Naive B cell (primary cell): ENCODE results near the gene ANO6. TPM values are rescaled to one million over a fixed set of nuclear protein-coding genes. Genes with fewer than 3 reads are reported as not detected.

Experiments
- ATAC-seq, 2 donors: fragments of 150-1000 bp; cut with Tn5 transposase; 2 replicates each; pipeline ENCODE4 v1.10.0; 2021; ENCODE audit warnings: low read depth in 2 of 2, mild to moderate bottlenecking in 2 of 2, moderate library complexity in 2 of 2
- DNase-seq: peaks from one replicate; pipeline ENCODE4 v3.0.0; 2022
- H3K27ac Mint-ChIP-seq, 6 donors: one replicate each; pipeline ENCODE4 v1.8.0; 2020 to 2022; ENCODE audit warnings: mild to moderate bottlenecking in 6 of 6, mixed read lengths in 6 of 6, moderate library complexity in 5 of 6, inconsistent platforms in 2 of 6
- H3K27me3 Mint-ChIP-seq, 3 donors: one replicate each; pipeline ENCODE4 v1.8.0; 2021 to 2022; ENCODE audit warnings: mixed read lengths in 3 of 3, mild to moderate bottlenecking in 1 of 3
- H3K36me3 Mint-ChIP-seq, 2 donors: one replicate each; pipeline ENCODE4 v1.8.0; 2020 to 2022; ENCODE audit warnings: mixed read lengths in 2 of 2, inconsistent platforms in 1 of 2, mild to moderate bottlenecking in 1 of 2
- H3K4me1 Mint-ChIP-seq, 3 donors: one replicate each; pipeline ENCODE4 v1.8.0; 2020 to 2022; ENCODE audit warnings: mixed read lengths in 3 of 3, inconsistent platforms in 1 of 3, mild to moderate bottlenecking in 1 of 3, moderate library complexity in 1 of 3
- H3K4me3 Mint-ChIP-seq, 8 donors: one replicate each; pipeline ENCODE4 v1.8.0; 2020 to 2022; ENCODE audit warnings: mild to moderate bottlenecking in 8 of 8, mixed read lengths in 8 of 8, moderate library complexity in 8 of 8, inconsistent platforms in 2 of 8
- H3K9me3 Mint-ChIP-seq, 7 donors: one replicate each; pipeline ENCODE4 v1.8.0; 2020 to 2022; ENCODE audit warnings: mixed read lengths in 7 of 7, mild to moderate bottlenecking in 5 of 7, inconsistent platforms in 2 of 7, moderate library complexity in 1 of 7
- polyA plus RNA-seq, 6 donors: library from polyadenylated mRNA; unstranded; fragments of 300-500 nt; fragmentation: Illumina TruSeq; gene quantifications; one replicate each; pipeline ENCODE4 v1.2.3, GENCODE V29; 2021; ENCODE audit warnings: low read depth in 6 of 6

Gene ANO6
- polyA plus RNA-seq, 6 donors from 2014 or later, result 13.8 to 26.9 (median 19.3) TPM

DNA sequence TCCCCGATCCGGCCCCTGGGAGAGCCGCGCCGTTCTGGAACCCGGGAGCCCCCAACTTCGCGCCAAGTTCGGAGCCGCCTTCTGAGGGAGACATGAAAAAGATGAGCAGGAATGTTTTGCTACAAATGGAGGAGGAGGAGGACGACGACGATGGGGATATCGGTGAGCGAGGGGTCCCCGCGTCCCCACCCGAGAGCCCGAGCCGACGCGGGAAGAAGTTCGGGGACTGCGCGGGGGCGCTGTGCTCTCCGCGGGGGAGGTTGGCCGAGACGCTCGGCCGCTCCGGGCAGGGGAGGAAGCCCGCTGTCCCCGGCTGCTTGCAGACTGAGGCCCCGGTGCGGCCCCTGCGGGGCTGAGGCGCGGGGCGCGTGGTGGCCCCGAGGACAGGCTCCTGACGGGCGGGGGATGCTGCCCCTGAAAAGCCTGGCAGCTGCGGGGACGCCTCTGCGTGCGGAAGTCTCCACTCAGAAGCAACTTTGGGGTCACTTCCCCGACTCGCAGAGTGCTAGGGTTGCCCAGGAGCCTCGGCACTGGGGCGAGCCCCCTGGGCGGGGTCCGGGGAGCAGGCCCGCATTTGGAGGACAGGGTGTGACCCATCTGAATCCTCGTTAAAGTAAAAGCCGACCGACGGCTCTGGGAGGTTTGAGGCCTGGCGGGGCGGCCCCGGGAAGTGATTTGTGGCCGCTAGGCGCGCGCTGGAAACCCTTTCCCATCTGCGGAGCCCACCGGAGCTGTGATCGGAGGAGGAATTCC, 511 bp downstream of the ANO6 start:
- Mint-ChIP-seq H3K9me3 (no peaks in the 10 kb centered on the region), H3K4me1 (peaks cover 32 to 56% (median 37%) of the 10 kb centered on the region in 3 donors), H3K27me3 (no peaks in the 10 kb centered on the region)

DNA sequence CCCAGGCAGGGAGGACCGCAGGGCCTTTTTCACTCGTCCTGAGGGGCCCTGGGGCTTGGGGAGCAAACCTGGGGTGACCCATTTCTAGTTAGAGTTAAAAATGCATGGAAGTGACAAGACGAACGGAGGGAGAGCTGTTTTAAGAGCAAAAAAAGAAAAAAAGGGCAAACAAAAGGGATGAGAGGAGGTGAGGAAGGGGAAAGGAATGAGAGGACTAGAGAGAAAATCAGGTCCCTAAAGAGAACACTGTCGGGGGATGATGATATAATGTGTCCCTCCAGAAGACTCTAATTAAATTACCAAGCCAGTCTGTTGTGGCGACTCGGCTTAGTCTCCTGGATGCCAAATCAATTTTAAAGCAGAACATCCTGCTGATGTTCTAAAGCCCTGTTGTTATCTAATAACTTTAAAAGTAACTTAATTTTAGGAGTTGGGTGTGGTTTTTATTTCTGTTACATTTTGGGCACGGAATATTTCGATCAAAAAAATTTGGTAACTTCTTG, 1.1 kb downstream of the ANO6 start:
- peaks cover 32 to 57% (median 38%) of the 10 kb centered on the region in 3 donors for H3K4me1 Mint-ChIP-seq
- no peaks in the 10 kb centered on the region for H3K9me3 Mint-ChIP-seq
- ATAC-seq (no peak), DNase-seq (no peak)
- no peaks in the 10 kb centered on the region for H3K27me3 Mint-ChIP-seq
- H3K4me3 Mint-ChIP-seq, result peak overlapping the region; percentile 91 to 99 (median 97)
- H3K36me3 Mint-ChIP-seq, result peaks cover 0 to 4% of the 10 kb centered on the region in 2 donors
- peak overlapping the region in 5 of 6 donors; percentile 79 to 94 (median 82) for H3K27ac Mint-ChIP-seq

More for the DNA sequence above, 511 bp downstream of the ANO6 start:
- H3K36me3 Mint-ChIP-seq, result peaks cover 0 to 4% of the 10 kb centered on the region in 2 donors
- peak; percentile 40 for ATAC-seq
- H3K27ac Mint-ChIP-seq, result peak overlapping the region in 5 of 6 donors; percentile 78 to 94 (median 80)
- DNase-seq, result peak; percentile 57
- peak overlapping the region; percentile 91 to 99 (median 98) for H3K4me3 Mint-ChIP-seq

DNA sequence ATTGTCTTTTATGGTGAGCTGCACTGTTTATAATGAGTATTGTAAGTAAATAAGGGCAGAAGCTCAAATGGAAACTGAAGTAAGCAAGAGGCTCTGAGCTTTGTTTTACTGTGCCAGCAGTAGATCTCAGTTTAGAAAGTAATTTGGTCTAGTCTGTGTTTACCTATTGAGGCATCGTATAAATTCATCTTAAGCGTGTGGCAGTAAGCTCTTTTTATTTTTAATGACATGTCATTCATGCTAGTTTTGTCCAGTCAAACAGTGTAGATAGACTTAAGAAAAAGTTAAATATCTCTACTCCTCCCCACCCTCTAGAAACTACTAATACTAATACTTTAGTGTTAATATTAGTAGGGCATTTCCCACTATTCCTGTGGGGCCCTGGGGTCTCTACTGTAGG, 2.0 kb downstream of the ANO6 start:
- no peaks in the 10 kb centered on the region for H3K9me3 Mint-ChIP-seq
- ATAC-seq (no peak), DNase-seq (no peak)
- H3K36me3 Mint-ChIP-seq, result peaks cover 0 to 4% of the 10 kb centered on the region in 2 donors
- H3K27me3 Mint-ChIP-seq, result no peaks in the 10 kb centered on the region
- peak overlapping the region in 6 of 8 donors; percentile 11 to 98 (median 96) for H3K4me3 Mint-ChIP-seq
- peak overlapping the region in 3 of 6 donors; percentile 8 to 76 (median 33) for H3K27ac Mint-ChIP-seq
- peaks cover 32 to 54% (median 38%) of the 10 kb centered on the region in 3 donors for H3K4me1 Mint-ChIP-seq

DNA sequence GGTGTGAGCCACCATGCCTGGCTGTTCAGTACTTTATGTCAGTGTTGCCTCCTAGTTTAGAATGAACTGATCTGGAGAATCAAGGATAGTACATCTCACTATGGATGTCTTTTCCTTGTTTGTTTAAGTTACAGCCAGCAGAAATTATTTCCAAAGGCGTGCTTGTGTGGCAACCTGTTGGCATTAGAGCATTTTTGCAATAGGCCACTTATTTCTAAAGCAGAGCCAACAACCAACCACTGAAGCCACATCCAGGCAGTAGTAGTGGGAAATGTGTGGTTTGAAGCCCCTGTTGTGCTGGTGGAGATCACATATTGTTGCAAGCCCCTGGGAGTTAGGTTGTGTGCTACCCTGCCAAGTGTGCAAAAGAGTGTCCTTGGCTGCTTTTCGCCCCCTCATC, 3.7 kb downstream of the ANO6 start:
- H3K4me3 Mint-ChIP-seq, result peak overlapping the region in 2 of 8 donors; percentile 20 to 98
- DNase-seq (no peak), ATAC-seq (no peak)
- no peaks in the 10 kb centered on the region for H3K27me3 Mint-ChIP-seq
- peaks cover 0 to 4% of the 10 kb centered on the region in 2 donors for H3K36me3 Mint-ChIP-seq
- H3K4me1 Mint-ChIP-seq, result peaks cover 23 to 43% (median 39%) of the 10 kb centered on the region in 3 donors
- no peaks in the 10 kb centered on the region for H3K9me3 Mint-ChIP-seq
- H3K27ac Mint-ChIP-seq, result no peak overlapping the region

DNA sequence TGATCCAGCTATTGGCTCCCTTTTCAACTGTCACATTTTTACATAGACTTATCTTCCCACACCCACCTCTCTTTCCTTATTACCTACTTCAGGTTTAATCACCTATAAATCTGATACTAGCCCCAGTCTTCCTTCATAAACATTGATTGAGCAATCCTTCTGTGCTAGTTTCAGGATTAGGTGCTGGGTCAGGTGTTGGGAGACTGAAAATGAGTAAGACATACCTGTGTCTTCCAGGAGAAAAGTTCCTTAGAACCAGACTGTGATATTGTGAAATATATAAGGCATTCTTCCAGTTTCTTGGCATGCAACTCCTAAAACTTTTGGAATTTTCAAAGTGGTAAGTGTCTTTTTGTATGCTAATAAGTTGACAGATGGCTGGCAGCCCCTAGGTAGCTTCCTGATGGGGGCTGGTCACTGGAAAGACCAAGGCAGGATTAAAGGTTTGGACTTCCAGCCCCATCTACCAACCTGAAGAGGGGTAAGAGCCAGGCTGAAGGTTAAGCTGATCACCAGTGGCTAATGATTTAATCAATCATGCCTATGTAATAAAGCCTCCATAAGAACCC, 4.6 kb downstream of the ANO6 start:
- Mint-ChIP-seq H3K4me1 (peaks cover 16 to 35% (median 34%) of the 10 kb centered on the region in 3 donors), H3K27me3 (no peaks in the 10 kb centered on the region), H3K27ac (no peak overlapping the region), H3K4me3 (peak overlapping the region in 1 of 8 donors; percentile 98), H3K36me3 (peaks cover 0 to 4% of the 10 kb centered on the region in 2 donors), H3K9me3 (peaks cover 0 to 1% (median 0%) of the 10 kb centered on the region in 7 donors)
- no peak for DNase-seq
- ATAC-seq, result no peak

DNA sequence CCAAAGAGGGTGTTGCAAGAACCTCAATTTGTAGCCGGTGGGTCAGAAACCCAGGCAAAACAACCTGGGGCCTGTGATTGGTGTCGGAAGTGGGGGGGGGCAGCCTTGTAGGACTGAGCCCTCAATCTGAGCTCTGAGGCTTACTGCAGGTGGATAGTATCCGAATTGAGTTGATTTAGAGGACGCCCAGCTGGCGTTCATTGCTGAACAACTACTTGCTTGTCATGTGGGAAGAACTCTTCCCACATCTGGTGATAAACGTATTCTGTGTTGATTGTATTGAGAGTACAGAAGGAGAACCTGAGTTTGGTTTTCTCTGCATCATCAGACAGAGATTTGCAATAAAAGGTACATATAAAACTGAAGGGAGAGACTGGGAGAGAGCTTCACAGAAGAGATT, 5.1 kb downstream of the ANO6 start:
- Mint-ChIP-seq H3K27ac (no peak overlapping the region), H3K27me3 (no peaks in the 10 kb centered on the region), H3K4me1 (peaks cover 11 to 30% (median 29%) of the 10 kb centered on the region in 3 donors)

DNA sequence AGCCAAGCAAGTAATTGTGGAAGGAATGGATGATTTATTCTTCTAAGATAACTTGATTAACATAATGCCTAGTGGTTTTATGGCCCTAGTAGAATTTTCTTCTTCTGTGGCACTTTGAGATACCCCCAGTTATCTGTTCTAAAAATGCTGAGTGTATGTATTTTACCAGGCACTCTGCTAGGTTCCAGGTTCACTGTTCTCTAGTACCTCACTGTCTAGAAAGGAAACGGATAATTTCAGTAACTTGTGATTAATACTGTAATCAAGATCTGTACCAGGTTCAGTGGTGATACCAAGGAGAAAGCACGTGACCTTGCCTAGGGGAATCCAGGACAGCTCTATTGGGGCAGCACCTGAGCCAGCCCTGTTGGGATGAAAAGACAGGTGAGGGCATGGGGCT, 8.0 kb downstream of the ANO6 start:
- Mint-ChIP-seq H3K4me3 (peak overlapping the region in 1 of 8 donors; percentile 35), H3K36me3 (peaks cover 0 to 4% of the 10 kb centered on the region in 2 donors), H3K9me3 (peaks cover 0 to 1% (median 0%) of the 10 kb centered on the region in 7 donors), H3K27ac (peak overlapping the region in 1 of 6 donors; percentile 12), H3K27me3 (no peaks in the 10 kb centered on the region), H3K4me1 (peaks cover 0 to 30% (median 9%) of the 10 kb centered on the region in 3 donors)
- no peak for DNase-seq
- ATAC-seq, result no peak

More for the DNA sequence above, 5.1 kb downstream of the ANO6 start:
- peaks cover 0 to 4% of the 10 kb centered on the region in 2 donors for H3K36me3 Mint-ChIP-seq
- peaks cover 0 to 1% (median 0%) of the 10 kb centered on the region in 7 donors for H3K9me3 Mint-ChIP-seq
- ATAC-seq, result no peak
- H3K4me3 Mint-ChIP-seq, result no peak overlapping the region
- DNase-seq, result no peak

DNA sequence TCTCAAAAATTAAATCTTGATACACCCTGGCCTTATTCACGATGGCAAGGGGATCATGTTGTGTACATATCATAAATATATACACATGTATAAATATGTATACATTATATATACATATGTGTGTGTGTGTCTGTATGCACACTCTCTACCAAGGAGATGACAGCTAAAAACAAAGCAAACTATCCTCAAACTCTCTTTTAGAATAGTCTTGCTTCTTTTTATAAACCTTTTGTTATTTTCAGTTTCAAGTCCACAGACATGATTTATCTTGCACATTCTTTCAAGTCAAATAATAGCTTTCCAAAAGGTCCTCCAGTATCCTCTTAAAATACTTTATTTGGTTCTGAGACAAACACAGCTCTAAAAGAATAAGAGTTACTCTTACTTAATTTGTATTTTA, 8.4 kb downstream of the ANO6 start:
- H3K27me3 Mint-ChIP-seq, result no peaks in the 10 kb centered on the region
- peaks cover 0 to 1% (median 0%) of the 10 kb centered on the region in 7 donors for H3K9me3 Mint-ChIP-seq
- no peak overlapping the region for H3K4me3 Mint-ChIP-seq
- no peak for DNase-seq
- peaks cover 0 to 4% of the 10 kb centered on the region in 2 donors for H3K36me3 Mint-ChIP-seq
- no peak for ATAC-seq
- H3K4me1 Mint-ChIP-seq, result peaks cover 0 to 30% (median 9%) of the 10 kb centered on the region in 3 donors
- H3K27ac Mint-ChIP-seq, result no peak overlapping the region

DNA sequence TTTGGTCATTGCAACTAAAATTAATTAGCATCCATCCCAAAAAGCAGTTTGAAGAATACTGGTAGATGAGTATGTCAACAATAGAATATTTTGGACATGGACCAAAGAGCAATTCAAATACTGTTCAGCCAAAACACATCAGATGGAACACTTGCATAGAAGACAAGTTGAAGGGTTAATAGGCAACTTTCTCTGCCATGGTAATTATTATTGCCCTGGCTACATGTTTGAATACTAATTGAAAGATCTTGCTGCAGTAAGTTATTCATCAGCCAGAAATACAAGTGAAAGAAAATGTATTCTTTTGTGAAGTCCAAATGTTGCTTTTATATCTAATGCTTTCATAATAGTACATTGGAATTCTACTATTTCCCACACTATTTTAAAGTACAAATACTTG, 10.1 kb downstream of the ANO6 start:
- Mint-ChIP-seq H3K27ac (no peak overlapping the region), H3K4me1 (peaks cover 0 to 25% (median 7%) of the 10 kb centered on the region in 3 donors), H3K9me3 (peaks cover 0 to 1% (median 0%) of the 10 kb centered on the region in 7 donors), H3K4me3 (no peak overlapping the region), H3K36me3 (peaks cover 0 to 4% of the 10 kb centered on the region in 2 donors), H3K27me3 (no peaks in the 10 kb centered on the region)
- ATAC-seq (no peak), DNase-seq (no peak)

DNA sequence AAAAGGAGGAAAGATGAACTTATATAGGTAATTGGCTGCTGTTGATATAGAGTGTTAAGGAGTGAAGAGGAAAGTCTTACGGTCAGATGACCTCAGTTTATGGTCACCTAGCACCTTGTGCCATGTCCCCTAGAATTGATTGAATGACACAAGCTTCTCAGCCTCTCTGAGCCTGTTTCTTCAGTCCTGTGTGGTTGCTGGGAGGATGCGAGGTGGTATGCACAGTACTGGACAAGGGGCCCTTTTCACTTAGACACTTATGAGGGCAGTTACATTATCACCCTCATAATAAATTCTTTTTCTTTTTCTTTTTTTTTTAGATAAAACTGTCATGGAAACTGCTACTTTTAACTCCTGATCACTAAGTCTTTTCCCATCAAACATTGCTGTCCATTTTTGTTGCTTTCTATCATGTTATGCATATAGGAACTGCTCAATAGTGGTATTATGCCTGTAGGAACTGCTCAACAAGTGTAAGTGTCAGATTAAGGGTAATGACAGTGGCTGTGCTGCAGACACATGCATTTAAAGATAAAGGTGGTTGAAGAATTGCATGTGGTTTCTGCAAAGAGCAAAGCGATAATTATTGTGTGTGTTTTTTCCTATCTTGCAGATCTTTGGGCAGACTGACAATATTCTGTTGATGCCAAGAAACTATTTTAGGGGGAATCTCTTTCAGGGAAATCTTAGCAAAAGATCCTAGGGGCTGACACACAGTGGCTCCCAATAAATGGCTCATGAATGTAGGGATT, 11.6 kb downstream of the ANO6 start:
- DNase-seq (no peak), ATAC-seq (no peak)
- H3K27me3 Mint-ChIP-seq, result no peaks in the 10 kb centered on the region
- H3K36me3 Mint-ChIP-seq, result no peaks in the 10 kb centered on the region
- H3K27ac Mint-ChIP-seq, result peak overlapping the region in 1 of 6 donors; percentile 22
- peaks cover 0 to 1% (median 0%) of the 10 kb centered on the region in 7 donors for H3K9me3 Mint-ChIP-seq
- no peak overlapping the region for H3K4me3 Mint-ChIP-seq
- H3K4me1 Mint-ChIP-seq, result peaks cover 0 to 23% (median 0%) of the 10 kb centered on the region in 3 donors

DNA sequence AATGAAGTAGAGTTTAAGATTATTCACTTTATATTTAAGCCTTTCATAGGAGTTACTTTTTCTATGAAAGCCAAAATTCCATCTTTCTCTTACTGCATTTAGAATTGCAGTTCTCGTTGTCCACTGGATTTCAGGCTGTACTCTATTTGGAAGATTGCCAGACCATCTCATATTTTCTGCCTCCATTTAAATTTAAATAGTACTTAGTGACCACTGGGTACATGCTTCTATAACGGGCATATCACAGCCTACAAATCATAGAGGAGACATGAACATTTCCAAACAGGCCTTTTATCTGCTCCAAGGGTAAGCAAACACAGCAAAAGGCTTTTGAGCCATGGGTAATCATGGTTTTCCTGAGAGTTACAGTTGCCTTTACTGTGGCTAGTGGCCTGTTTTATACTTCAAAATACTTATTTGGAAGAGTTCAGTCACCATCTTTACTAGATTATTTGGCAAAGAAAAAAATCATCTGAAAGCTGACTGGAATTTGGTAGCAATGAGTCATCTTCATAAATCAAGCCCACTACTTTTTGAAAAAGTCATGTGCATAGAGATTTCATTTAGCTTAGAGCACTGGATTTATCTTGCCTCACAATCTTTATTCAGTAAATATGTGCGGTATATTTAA, 15.7 kb downstream of the ANO6 start:
- H3K27me3 Mint-ChIP-seq, result no peaks in the 10 kb centered on the region
- H3K9me3 Mint-ChIP-seq, result no peaks in the 10 kb centered on the region

DNA sequence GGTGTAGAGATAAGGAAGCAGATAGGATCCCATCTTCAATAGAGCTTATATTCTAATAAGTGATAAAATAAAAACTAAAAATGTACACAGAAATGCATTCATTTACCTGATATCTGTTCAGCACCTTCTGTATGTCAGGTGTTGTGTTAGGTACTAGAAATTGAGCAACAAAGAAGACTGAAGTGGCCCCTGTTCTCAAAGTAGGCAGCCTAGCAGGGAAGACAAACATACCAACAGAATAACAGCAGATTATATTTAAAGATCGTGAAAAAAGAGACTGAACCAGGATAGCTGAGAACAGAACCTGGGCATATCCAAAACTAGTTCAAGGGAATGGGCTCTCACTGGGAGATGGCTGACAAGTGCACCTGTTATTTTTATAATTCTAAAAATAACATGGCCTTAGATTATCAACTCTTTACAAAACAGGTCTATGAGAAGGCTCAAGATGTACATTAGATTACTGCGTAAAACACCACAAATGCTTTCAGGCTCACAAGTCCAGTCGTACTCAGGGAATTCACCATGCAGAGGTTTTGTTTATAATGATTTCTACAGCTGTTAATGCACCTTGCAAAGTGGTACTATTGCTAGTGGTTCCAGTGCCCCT, 16.4 kb downstream of the ANO6 start:
- Mint-ChIP-seq H3K27me3 (no peaks in the 10 kb centered on the region), H3K27ac (peak overlapping the region in 1 of 6 donors; percentile 30), H3K9me3 (peaks cover 0 to 3% (median 0%) of the 10 kb centered on the region in 7 donors), H3K36me3 (no peaks in the 10 kb centered on the region), H3K4me3 (no peak overlapping the region), H3K4me1 (peaks cover 0 to 20% (median 3%) of the 10 kb centered on the region in 3 donors)
- ATAC-seq (no peak), DNase-seq (no peak)

More for the DNA sequence above, 15.7 kb downstream of the ANO6 start:
- Mint-ChIP-seq H3K36me3 (no peaks in the 10 kb centered on the region), H3K4me1 (peaks cover 0 to 22% (median 3%) of the 10 kb centered on the region in 3 donors), H3K4me3 (no peak overlapping the region), H3K27ac (no peak overlapping the region)
- ATAC-seq, result no peak
- DNase-seq, result no peak
